Fibroblast of peridontal ligament (primary cell): ENCODE results near the gene DNAH10.
A peak's percentile ranks its signal among the peaks of the same experiment; 100 is the strongest.

ENCODE experiments used
- DNase-seq: peaks from one replicate; pipeline ENCODE4 v3.0.0-alpha.2; 2010; ENCODE audit errors: extremely low read depth

Gene DNAH10

DNA sequence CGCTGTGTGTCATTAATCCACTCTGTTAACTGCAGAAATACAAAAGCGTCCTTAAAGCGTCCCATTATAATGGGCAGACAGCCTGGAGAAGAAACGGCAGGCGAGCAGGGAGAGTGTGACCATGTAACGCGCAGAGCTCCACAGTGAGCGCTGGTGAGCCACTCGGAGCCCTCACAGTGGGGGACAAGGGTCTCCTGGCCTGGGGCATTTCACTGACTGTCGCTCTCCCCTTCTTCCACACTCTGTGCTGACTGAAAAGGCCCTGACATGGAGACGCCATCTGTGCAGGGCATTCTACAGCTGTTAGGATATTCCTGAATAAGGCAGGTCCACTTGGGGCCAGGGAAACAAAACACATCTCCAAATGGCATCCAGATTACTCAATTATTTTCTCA, 186.3 kb downstream of the DNAH10 start:
- no peak for DNase-seq

- no peak for DNase-seq
These were observed 187.0 kb downstream of the DNAH10 start for GRCh38 chr12:123948796-123949769.

GRCh38 chr12:123949770-123950165, 187.7 kb downstream of the DNAH10 start:
- no peak for DNase-seq

DNA sequence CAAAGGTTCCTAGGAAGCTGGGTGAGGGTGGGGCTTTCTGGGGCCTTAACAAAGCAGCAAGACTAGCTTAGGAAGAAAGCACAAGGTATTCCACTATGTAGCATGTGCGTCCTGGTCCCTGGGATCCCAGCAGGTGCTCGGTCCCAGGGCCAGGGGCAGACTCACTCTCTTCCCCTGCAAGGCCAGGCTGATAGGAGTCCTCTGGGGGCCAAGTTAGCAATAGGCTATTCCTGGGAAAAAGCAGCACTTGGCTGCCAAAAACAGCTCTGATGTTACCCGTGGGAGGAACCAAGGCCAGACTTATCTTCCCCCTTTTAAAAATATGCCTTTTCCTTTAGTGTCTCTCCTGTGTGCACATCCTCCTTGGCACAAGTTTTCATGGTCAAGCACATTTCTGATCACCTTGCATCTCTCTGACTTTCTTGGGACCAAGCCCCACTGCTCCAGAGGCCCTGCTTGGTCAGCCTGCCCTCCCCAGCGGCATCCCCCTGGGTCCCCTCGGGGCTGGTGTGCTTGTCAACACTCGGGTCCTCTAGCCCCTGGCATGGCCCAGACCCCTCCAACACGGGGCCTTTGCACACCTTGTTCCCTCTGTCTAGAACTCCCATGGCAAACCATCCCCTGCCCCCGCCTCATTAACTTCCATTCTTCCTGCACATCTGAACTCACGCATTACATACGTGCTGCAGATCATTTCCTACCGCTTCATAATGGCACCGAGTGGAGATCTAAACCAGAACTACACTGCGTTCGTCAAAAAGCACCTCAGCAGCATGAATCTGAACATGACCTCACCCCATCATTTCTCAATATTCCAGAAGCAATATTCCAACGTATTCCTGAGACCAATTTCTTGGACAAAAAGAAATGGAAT, 188.6 kb downstream of the DNAH10 start:
- DNase-seq, result no peak

GRCh38 chr12:123951467-123951866, 189.4 kb downstream of the DNAH10 start:
- DNase-seq, result no peak

DNA sequence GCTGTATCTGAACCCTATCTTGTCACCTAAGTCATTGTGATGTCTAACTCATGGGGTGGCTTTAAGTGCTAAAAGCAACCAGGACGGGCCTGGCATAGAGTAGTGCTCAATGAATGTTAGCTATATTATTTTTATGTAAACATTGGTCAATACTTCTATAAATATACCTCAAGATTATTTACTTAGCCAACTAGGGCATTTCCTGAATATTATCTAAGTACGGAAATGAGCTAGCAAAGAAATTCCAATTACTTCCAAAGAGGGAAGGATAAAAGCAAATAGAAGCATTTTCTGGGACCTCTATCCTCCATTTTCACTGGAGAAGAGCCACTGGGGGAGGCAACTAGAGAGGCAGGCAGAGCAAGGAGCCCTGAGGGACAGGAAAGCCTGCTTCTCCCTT, 189.9 kb downstream of the DNAH10 start:
- peak; percentile 33 for DNase-seq

- no peak for DNase-seq
These were observed 192.7 kb downstream of the DNAH10 start for GRCh38 chr12:123954647-123955350.

DNA sequence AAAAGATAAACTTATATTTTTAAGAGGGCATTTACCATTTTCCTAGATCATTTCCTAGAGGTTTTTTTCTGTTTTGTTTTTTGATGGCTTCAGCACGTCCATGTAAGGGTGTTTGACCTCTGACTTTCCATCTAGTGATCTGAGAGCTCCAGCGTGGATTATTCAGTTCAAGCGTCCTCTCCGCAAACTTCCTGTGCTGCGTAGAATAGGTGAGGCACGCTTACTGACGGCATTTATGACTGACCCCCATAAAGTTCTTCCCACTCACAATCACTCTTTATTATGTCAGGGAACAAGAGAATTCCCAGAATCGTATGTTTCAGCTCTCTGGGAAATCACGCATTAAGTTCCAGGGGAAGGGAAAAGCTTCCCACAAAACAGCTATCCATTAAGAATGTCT, 194.1 kb downstream of the DNAH10 start:
- DNase-seq, result no peak

GRCh38 chr12:123957196-123957595, 195.1 kb downstream of the DNAH10 start:
- no peak for DNase-seq

GRCh38 chr12:123958462-123958861, 196.4 kb downstream of the DNAH10 start:
- DNase-seq, result no peak

DNA sequence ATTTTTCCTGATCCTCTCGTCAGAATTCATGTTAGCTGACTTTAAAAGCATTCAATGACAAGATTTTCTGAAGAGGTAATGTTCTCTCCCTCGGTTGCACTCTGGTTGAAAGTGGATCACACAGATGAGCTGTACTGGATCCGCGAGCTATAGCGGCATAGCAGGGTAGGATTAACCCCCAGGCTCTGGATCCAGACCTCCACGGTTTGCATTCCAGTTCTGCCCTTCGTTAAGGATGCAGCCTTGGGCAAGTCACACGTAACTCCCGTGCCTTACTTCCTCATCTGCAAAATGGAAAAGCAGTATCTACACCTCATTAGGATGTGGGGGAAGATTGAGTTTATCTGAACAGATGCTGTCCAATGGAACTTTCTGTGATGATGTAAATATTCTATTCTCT, 196.8 kb downstream of the DNAH10 start:
- no peak for DNase-seq

GRCh38 chr12:123960029-123960735, 198.1 kb downstream of the DNAH10 start:
- DNase-seq, result no peak

DNA sequence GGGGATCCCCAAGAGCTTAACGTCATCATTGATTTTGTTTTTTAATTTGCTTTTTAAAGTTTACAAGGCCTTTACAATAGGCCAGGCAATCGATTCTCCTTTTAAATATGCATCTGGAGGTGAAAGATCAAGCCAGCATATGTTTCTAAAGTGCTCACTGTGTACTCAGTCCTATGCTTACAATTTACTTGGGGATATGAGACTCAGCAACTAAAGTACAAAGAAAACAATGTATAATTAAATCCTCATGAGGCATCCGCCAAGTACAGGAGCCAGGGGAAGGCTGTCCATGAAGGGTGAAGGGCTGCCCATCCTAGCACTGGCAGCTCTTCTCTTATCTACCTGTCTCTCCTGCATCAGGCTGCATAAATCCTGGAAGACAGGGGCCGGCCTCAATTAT, 198.8 kb downstream of the DNAH10 start:
- peak; percentile 40 for DNase-seq

DNA sequence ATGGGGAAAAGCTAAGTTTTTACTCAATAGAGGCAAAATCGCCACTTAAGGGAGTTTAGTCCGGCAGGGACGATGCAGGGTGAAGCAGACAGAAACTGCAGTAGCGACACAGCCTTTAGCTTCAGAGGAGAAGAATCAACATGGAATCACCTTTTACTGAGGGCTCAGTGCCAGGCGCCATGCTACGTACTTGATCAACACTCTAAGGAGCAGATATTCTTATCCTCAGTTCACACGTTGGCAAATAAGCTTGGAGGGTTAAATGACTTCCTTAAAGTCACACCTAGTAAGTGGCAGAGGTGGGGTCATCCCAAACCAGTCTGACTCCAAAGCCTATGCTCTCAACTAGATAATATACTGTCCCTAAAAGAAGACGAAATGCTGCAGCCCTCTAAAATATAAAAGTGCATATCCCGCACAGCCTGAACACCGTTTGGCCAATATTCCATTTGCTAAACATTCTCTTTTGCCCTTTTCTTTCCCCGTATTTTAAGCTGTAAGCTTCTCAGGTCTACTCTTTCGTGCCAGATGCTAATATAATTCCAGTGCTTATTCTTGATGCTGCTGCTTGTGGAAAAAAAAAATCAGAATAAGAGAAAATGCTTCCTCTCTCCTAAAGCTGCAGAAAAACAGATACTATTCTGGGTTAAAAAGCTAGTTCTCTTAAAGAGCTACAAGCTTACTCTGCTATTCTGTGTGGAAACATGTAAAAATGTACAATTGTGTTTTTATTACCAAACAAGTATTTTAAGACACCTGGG, 199.7 kb downstream of the DNAH10 start:
- DNase-seq, result no peak

GRCh38 chr12:123962513-123962912, 200.4 kb downstream of the DNAH10 start:
- DNase-seq, result no peak

- DNase-seq, result no peak
These were observed 201.7 kb downstream of the DNAH10 start for GRCh38 chr12:123963821-123964220.

DNA sequence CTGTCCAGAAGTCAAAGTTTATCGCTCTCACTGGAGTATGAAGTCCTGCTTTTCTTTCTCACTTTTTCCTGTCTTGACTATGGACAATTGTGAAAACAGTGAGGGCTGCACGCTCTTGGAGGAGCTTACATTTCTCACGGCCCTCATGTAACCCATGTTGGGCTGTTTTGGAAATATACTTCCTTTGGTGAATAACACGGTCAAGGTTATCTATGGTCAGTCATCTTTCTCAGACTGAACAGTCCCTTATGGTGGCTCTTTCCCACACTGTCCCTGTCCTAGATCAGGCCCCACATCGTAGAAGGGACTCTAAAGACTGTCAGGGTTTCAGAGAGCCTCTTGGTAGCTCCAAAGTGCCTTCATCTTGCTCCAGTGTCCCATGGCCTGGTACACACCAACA, 203.3 kb downstream of the DNAH10 start:
- DNase-seq, result no peak

- DNase-seq, result peak; percentile 80
These were observed 204.5 kb downstream of the DNAH10 start for GRCh38 chr12:123966596-123966995.

GRCh38 chr12:123967121-123967586, 205.1 kb downstream of the DNAH10 start:
- no peak for DNase-seq

GRCh38 chr12:123971449-123971769, 209.3 kb downstream of the DNAH10 start:
- peak; percentile 55 for DNase-seq
